Keratinocyte (primary cell): ENCODE results near the gene MAPK1. TPM values are rescaled to one million over a fixed set of nuclear protein-coding genes. Genes with fewer than 3 reads are reported as not detected.

Source experiments
- DNase-seq: peaks from one replicate; pipeline ENCODE4 v3.0.0-alpha.2; 2011; ENCODE audit warnings: low read depth, missing footprints, low spot score
- FAIRE-seq: peaks from 2 replicates; lab custom pipeline; 2011; peaks lifted over from hg19 to GRCh38; lab: Jason Lieb, UNC
- H2AFZ ChIP-seq: 2 replicates; pipeline ENCODE4 v1.6.0; 2012; ENCODE audit warnings: low read length, control low read depth, inconsistent platforms; ENCODE audit not compliant: control insufficient read depth
- H3K27ac ChIP-seq: 2 replicates; pipeline ENCODE4 v1.5.1; 2011; ENCODE audit warnings: low read length; ENCODE audit not compliant: control insufficient read depth, insufficient read depth
- H3K27me3 ChIP-seq: 3 replicates; pipeline ENCODE4 v1.6.0; 2011; ENCODE audit warnings: low read length; ENCODE audit not compliant: control insufficient read depth, insufficient read depth; ENCODE audit errors: extremely low read depth
- H3K36me3 ChIP-seq, 2 experiments: 2 replicates in 1 of 2; 3 replicates in 1 of 2; pipeline ENCODE4 v1.5.1; 2011; ENCODE audit warnings: low read length in 2 of 2, mild to moderate bottlenecking in 1 of 2; ENCODE audit not compliant: control insufficient read depth in 2 of 2, insufficient read depth in 2 of 2; ENCODE audit errors: extremely low read depth in 1 of 2
- H3K4me1 ChIP-seq: 3 replicates; pipeline ENCODE4 v1.5.1; 2011; ENCODE audit warnings: low read length; ENCODE audit not compliant: control insufficient read depth, insufficient read depth; ENCODE audit errors: extremely low read depth
- H3K4me2 ChIP-seq: 3 replicates; pipeline ENCODE4 v1.6.0; 2011; ENCODE audit warnings: low read depth, low read length; ENCODE audit not compliant: control insufficient read depth, insufficient read depth; ENCODE audit errors: extremely low read depth
- H3K4me3 ChIP-seq, 3 experiments: fragments of 200-600 bp in 1 of 3; sonication (generic) in 1 of 3; 2 replicates in 2 of 3; 3 replicates in 1 of 3; pipeline ENCODE4 v1.5.1; 2011 to 2016; ENCODE audit warnings: low read length in 3 of 3, mild to moderate bottlenecking in 3 of 3, control low read depth in 2 of 3, inconsistent platforms in 1 of 3, low read depth in 1 of 3, mixed read lengths in 1 of 3, mixed run types in 1 of 3, moderate library complexity in 1 of 3; ENCODE audit not compliant: control insufficient read depth in 2 of 3, insufficient read depth in 2 of 3; ENCODE audit errors: extremely low read depth in 1 of 3
- H3K79me2 ChIP-seq: 2 replicates; pipeline ENCODE4 v1.6.0; 2012; ENCODE audit warnings: low read length; ENCODE audit not compliant: control insufficient read depth, insufficient read depth
- H3K9ac ChIP-seq: 3 replicates; pipeline ENCODE4 v1.6.0; 2011; ENCODE audit warnings: low read length; ENCODE audit not compliant: control insufficient read depth, insufficient read depth; ENCODE audit errors: extremely low read depth
- H3K9me1 ChIP-seq: 3 replicates; pipeline ENCODE4 v1.6.0; 2011; ENCODE audit warnings: low read length; ENCODE audit not compliant: control insufficient read depth, insufficient read depth; ENCODE audit errors: extremely low read depth
- H3K9me3 ChIP-seq: 2 replicates; pipeline ENCODE4 v1.5.1; 2012; ENCODE audit warnings: low read depth, low read length; ENCODE audit not compliant: control insufficient read depth
- H4K20me1 ChIP-seq: 3 replicates; pipeline ENCODE4 v1.6.0; 2011; ENCODE audit warnings: low read length; ENCODE audit not compliant: control insufficient read depth, insufficient read depth; ENCODE audit errors: extremely low read depth
- CTCF ChIP-seq, 3 experiments: IDR thresholded peaks in 1 of 3; conservative IDR thresholded peaks in 1 of 3; optimal IDR thresholded peaks in 1 of 3; 2 replicates in 2 of 3; 3 replicates in 1 of 3; pipeline versions ENCODE3 to v1.5.1; 2011; ENCODE audit warnings: low read length in 3 of 3, mild to moderate bottlenecking in 3 of 3, moderate library complexity in 2 of 3, control low read depth in 1 of 3, inconsistent platforms in 1 of 3; ENCODE audit not compliant: insufficient read depth in 2 of 3; ENCODE audit errors: extremely low read depth in 1 of 3
- EZH2 ChIP-seq: IDR thresholded peaks from one replicate; pipeline ENCODE4 v1.6.1; 2012; ENCODE audit warnings: inconsistent platforms, mild to moderate bottlenecking, low read length, moderate library complexity
- dilution Hi-C: fragments of 300-500 bp; cut with MboI; formaldehyde crosslinking; loops from one replicate; pipeline ENCODE4 v1.7.0; 2020; ENCODE audit warnings: low sequenced_read_pairs; ENCODE audit not compliant: extremely low pct_ligation_motif_present
- polyA plus RNA-seq, 5 experiments: library from polyadenylated mRNA; depleted of rRNA in 3 of 5; stranded (reverse) in 3 of 5; stranded (forward) in 1 of 5; unstranded in 1 of 5; fragments of >200 nt; gene quantifications; 1 replicate in 1 of 5; 2 replicates in 3 of 5; 3 replicates in 1 of 5; pipeline versions ENCODE4 v1.2.1 to v1.2.3, GENCODE V29; 2011 to 2012; ENCODE audit warnings: missing spikeins in 2 of 5, low read depth in 1 of 5, low replicate concordance in 1 of 5

MAPK1 gene
- polyA plus RNA-seq, 1 donor (not counting 4 experiments of a cell fraction or from before 2014, with no cell fraction given) = 136 TPM

GRCh38 chr22:21764038-21764804 is 103.2 kb downstream of the MAPK1 start:
- Histone ChIP-seq H3K9ac (no peak overlapping the region), H3K4me3 (no peak overlapping the region), H3K27ac (no peak overlapping the region), H2AFZ (no peak overlapping the region), H4K20me1 (no peaks in the 10 kb centered on the region), H3K4me2 (no peak overlapping the region), H3K79me2 (no peaks in the 10 kb centered on the region), H3K4me1 (peaks cover 10% of the 10 kb centered on the region), H3K9me3 (no peaks in the 10 kb centered on the region), H3K9me1 (no peaks in the 10 kb centered on the region), H3K36me3 (peaks cover 30 to 33% of the 10 kb centered on the region in 2 experiments), H3K27me3 (no peaks in the 10 kb centered on the region)
- dilution Hi-C loops = no loop called here
- FAIRE-seq = no peak
- no peak for TF ChIP-seq CTCF (optimal IDR thresholded peaks at IDR 0.05 in 1 of 3, IDR thresholded peaks at IDR 0.05 in 1 of 3, conservative IDR thresholded peaks at IDR 0.05 in 1 of 3; ENCODE audit: extremely low read depth in 1 of 3, insufficient read depth in 2 of 3, low read length in 3 of 3)
- TF ChIP-seq EZH2 = no peak
- DNase-seq = no peak

- no peak overlapping the region for H3K9ac ChIP-seq
- no peak overlapping the region for H3K4me2 ChIP-seq
- TF ChIP-seq EZH2 = no peak
- no peak for TF ChIP-seq CTCF (optimal IDR thresholded peaks at IDR 0.05 in 1 of 3, IDR thresholded peaks at IDR 0.05 in 1 of 3, conservative IDR thresholded peaks at IDR 0.05 in 1 of 3; ENCODE audit: extremely low read depth in 1 of 3, insufficient read depth in 2 of 3, low read length in 3 of 3)
- H4K20me1 ChIP-seq = no peaks in the 10 kb centered on the region
- peaks cover 10% of the 10 kb centered on the region for H3K4me1 ChIP-seq
- dilution Hi-C loops = no loop called here
- H3K27ac ChIP-seq = no peak overlapping the region
- H3K36me3 ChIP-seq = peaks cover 31 to 32% of the 10 kb centered on the region in 2 experiments
- no peaks in the 10 kb centered on the region for H3K9me3 ChIP-seq
- no peak for FAIRE-seq
- no peak for DNase-seq
- no peak overlapping the region for H2AFZ ChIP-seq
- no peaks in the 10 kb centered on the region for H3K27me3 ChIP-seq
- H3K9me1 ChIP-seq = no peaks in the 10 kb centered on the region
- no peak overlapping the region for H3K4me3 ChIP-seq
- no peaks in the 10 kb centered on the region for H3K79me2 ChIP-seq
Measured at GRCh38 chr22:21762712-21763581, 104.5 kb downstream of the MAPK1 start.
